Forelimb muscle (tissue), 1 donor: ENCODE data around the gene GLIS2. TPM values are rescaled to one million over a fixed set of nuclear protein-coding genes. Genes with fewer than 3 reads are reported as not detected.
A peak's percentile ranks its signal among the peaks of the same experiment; 100 is the strongest.

Experiments used
- DNase-seq: peaks from one replicate; pipeline ENCODE4 v3.0.0-alpha.2; 2013; ENCODE audit warnings: low read depth
- polyA plus RNA-seq: library from polyadenylated mRNA; unstranded; fragments of 120-200 nt; gene quantifications from one replicate; pipeline ENCODE4 v1.2.1, GENCODE V29; 2013; ENCODE audit not compliant: insufficient read length

GLIS2 gene
- polyA plus RNA-seq, result 22.9 TPM

DNA sequence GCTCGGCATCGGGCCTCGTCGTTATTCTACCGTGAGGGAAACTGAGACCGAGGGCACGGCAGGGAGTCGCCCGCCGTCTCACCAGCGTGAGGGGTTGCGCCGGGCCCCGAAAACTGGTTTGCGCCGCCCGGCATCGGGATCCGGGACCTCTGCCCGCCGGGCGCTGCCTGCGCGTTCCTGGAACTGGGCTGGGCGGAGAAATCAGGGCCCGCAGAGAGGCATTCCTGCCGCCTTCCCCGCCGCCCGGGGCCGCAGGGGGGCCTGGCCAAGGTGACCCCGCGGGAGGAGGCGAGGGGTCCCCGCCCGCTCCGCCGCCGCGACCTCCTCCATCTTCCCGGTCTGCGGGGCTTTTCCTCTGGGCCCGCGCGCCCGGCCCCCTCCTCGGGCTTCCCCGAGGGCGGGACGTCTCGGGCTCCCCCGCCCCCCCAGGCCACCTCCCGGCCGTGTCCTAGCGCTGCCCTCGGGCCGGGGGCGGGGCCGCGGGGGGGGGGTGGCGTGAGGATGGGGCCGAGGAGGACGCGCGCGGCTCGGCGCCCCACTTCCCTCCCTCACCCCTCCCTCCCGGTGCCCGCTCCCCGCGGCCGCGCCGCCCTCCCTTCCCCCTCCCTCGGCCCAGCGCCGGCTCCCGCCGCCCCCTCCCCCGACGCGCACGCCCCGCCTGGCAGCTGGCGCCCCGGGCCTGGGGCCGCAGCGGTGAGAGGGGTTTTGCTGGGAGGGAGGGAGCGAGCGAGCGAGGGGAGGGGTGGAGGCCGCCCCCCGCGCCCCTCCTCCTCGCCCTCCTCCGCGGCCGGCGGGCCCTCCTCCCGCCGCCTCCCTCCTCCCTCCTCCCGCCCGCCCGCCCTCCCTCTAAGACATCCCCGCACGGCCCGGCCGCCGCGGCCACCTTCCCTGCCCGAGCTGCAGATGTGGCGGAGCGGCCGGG is at the start of gene GLIS2:
Gene GLIS2, plus strand, starts transcription at position 882 of the 922 bp plus-strand sequence. CDS start 16,214 bp downstream, outside the sequence.
- no peak for DNase-seq

DNA sequence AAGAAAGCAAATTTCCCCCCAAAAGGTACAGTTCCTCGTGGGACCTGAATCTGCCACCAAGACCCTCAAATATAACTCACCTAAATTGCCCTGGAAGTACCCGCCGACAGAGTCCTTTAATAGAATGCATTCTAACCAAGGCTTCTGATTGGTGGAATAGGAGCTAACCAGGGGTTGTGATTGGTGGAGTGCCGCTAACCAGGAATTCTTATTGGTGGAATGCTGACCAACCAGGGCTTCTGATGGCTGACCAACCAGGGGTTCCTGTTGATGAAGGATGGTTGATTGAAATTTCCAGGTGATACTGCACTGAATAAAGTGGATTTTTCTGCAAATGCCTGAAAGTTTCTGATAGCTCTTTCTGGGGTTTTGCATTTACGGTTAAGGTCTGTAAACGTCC is 49.5 kb upstream of the GLIS2 start:
- DNase-seq, result no peak

GRCh38 chr16:4270091-4270490 is 45.8 kb upstream of the GLIS2 start:
- no peak for DNase-seq

GRCh38 chr16:4270595-4270994 is 45.3 kb upstream of the GLIS2 start:
- no peak for DNase-seq

- DNase-seq, result peak; percentile 77
Measured at GRCh38 chr16:4271176-4272113, 44.4 kb upstream of the GLIS2 start.

DNA sequence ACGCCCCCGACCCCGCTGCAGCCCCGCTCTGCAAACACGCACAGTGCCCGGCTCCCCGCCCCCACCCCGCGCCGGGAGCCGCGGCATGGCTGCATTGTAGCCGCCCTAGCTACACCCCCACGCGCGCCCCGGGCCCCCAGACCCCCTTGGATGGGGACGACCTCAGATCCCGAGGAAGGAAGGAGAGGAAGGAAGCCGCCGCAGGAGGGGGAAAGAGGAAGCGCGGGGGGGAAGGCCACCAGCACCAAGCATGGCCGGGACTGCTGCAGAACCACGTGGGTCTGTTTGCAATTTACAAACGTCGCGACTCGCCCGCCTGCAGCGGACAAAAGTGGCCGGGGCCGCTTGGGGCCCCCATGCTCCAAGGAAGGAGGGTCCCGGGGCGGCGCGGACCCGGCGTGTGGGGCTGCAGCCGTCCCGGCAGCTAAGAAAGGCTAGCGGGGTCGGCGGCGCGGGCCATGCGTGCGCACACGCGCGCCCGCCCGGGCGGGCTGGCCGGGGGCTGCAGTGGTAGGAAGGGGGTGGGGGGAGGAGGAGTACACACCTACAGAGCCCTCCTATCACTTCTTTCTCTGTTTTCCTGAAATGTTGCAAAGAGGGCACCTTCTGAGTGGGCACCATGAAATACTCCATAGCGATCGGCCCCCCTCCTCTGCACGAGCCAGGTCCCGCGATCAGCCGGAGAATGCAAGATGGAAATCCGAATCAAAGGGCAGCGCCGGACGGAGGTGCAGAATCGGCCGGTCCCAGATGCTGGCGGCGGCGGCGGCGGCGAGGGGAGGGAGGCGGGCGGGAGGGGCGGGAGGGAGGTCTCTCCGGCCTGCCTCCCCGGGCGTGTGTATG is 43.5 kb upstream of the GLIS2 start:
- DNase-seq, result no peak

DNA sequence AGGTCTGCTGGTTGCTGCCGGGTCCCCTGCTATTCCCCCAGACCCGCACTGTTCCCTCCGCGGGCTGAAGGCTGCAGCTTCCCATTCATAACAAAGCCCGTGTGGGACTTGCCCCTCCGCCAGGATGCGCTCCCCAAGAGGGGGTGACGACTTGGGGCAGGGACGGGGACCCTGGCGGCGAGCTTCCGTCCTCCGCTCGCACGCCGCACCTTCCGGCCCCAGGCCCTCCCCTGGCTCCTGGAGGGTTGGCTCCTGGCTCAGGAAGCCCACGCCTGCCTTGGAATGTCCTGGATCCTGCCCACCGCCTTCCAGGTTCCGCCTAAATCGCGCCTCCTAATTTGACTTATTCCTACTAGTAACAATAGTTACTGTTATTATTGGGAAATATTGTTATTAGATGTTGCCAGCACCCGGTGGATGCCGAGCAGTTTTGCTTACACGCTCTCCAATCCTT is 42.0 kb upstream of the GLIS2 start:
- no peak for DNase-seq

DNA sequence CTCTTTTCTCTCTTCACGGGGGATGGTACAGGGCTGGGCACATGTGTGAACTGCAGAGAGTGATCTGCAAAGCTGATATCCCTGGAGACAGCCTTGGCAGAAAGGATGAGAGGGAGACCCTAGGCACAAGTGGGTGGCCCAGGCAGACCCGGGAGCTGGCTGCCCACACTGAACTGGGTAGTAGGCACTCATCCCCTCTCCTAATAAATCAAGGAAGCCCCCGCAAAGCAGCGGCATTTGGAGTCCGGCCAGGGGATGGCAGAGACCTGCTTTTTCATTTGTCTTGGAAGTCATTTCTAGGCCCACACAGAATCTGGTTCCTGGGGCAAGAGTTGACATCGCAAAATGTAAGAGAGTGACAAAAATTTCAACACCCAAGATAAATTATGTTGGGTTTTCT is 40.0 kb upstream of the GLIS2 start:
- no peak for DNase-seq

DNA sequence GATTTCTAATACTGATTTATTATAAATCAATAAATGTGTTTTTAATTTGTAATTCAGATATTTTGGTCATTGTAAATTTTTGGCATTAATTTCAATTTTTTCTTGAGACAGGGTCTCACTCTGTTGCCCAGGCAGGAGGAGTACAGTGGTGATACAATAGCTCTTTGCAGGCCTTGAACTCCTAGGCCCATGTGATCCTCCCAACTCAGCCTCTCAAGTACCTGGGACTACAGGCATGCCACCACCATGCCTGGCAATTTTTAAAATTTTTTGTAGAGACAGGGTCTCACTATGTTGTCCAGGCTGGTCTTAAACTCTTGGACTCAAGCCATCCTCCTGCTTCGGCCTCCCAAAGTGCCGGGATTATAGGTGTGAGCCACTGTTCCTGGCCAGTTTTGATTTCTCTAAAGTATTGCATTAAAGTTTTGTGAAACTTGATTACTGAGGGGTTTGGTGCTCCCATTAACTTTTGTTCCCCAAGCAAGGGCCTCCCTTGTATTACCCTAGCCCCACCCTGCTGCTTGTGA is 37.8 kb upstream of the GLIS2 start:
- no peak for DNase-seq

DNA sequence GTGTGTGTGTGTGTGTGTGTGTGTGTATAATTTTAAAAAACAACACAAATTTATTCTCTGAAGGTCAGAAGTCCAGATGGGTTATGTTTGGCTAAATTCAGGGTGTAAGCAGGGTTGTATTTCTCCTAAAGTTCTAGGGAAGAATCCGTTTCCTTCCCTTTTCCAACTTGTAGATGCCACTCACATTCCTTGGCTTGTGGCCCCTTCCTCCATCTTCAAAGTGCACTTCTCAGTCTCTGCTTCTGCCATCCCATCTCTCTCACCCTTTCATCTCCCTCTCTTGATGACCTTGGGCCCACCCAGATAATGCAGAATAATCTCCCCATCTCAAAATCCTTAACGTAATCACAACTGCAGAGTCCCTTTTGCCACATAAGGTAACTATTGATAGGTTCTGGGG is 35.2 kb upstream of the GLIS2 start:
- DNase-seq, result no peak

- no peak for DNase-seq
Measured at GRCh38 chr16:4283441-4283840, 32.4 kb upstream of the GLIS2 start.

DNA sequence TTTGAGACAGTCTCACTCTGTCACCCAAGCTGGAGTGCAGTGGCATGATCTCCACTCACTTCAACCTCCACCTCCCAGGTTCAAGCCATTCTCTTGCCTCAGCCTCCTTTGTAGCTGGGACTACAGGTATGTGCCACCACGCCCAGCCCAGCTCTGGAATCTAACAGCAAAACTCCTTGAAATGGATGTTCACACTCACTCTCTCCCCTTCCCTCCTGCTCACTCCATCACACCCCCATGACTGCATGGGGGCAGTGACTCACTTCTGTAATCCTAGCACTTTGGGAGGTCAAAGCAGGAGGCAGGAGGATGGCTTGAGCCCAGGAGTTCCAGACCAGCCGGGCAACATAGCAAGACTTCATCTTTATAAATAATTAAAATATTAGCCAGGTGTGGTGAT is 31.9 kb upstream of the GLIS2 start:
- DNase-seq, result no peak

GRCh38 chr16:4285167-4285566 is 30.7 kb upstream of the GLIS2 start:
- no peak for DNase-seq

DNA sequence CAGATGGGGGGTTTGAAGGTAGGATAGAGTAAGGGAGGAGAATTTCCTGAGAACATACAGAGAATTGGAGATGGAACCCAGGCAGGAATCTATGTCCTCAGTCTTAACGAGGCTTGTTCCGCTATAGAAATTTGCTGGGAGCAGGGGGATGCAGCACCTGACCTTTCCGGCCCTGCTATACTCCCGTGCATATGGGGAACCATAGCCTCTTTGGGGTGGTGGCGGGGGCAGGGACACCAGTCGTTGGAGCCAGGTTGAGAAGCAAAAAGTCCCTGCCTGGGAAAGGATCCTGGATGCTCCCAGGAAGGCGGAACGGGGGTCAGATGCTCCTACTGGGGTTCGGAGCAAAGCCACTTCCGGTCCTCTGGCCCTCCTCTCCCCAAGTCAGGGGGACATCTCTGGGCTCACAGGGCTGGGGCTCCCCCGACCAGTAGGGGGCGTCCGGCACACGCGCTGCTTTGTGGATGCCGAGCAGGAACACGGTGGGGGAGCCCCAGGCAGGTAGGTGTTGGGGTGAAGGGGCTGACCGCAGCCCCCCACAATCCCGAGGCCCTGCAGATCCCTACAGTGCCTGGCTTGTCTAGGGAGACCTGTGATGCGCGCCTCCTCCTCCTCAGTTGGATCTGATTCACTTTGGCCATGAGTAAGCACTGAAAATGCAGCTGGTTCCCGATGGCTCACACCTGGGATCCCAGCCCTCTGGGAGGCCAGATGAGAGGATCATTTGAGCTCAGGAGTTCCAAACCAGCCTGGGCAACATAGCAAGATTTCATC is 27.5 kb upstream of the GLIS2 start:
- no peak for DNase-seq

- no peak for DNase-seq
Measured at GRCh38 chr16:4290236-4290830, 25.5 kb upstream of the GLIS2 start.

DNA sequence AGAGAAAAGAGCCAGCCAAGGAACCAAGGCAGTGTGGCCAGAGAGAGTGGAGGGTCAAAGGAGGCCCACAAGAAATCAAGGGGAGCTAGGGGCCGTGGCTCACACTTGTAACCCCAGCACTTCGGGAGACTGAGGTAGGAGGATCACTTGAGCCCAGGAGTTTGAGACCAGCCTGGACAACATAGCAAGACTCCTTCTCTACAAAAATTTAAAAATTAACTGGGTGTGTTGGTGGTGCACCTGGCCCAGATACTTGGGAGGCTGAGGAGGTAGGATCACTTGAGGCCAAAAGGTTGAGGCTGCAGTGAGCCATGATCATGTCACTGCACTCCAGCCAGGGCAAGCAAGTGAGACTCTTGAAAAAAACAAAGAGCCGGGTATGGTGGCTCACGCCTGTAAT is 24.2 kb upstream of the GLIS2 start:
- no peak for DNase-seq

DNA sequence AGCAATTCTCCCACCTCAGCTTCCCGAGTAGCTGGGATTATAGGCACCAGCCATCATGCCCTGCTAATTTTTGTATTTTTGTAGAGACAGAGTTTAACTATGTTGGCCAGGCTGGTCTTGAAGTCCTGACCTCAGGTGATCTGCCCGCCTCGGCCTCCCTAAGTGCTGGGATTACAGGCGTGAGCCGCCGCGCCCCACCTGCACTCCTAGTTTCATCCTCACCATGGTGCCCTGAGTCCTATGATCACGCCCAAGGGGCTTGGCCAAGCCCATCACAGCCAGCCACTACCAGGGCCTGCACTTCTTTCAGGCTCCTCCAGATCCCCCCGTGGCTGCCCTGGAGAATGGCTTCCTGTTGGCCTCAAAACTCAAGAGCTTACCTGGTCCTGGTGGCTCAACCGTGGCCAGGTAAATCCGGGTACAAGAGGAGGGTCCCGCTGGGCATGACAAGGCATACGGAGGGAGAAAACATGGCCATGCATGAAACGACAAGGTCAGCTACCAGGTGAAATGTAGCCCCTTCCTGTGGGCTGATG is 22.6 kb upstream of the GLIS2 start:
- DNase-seq, result no peak

DNA sequence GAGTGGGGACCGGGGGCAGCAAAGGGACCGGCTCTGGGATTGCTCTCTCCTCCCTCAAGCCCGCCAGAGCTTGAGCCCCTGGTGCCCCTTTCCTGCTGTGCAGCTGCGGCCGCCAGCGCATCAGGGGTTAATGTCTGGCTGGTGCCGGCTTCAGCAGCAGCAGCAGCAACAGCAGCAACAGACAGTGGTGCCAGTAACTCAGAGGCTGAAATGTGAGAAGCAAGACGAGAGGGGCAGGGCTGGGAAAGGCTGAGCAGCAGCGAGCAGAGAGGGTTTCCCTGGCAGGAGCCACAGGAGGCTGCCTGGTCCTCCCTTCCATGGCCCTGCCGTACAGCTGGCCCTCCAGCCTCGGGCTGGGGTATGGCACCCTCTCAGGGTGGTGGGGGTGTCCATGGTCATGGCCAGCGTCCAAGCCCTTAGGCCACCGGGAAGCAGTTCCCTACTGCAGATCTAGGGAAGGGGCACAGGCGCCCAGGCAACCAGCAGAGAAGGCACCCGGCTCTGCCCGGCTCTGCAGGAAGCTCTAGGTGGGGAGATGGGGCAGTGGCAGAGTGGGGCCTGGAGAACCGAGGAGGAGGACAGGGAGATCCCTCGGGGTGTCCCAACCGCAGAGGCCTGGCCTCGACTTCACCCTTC is 21.9 kb upstream of the GLIS2 start:
- DNase-seq, result no peak

DNA sequence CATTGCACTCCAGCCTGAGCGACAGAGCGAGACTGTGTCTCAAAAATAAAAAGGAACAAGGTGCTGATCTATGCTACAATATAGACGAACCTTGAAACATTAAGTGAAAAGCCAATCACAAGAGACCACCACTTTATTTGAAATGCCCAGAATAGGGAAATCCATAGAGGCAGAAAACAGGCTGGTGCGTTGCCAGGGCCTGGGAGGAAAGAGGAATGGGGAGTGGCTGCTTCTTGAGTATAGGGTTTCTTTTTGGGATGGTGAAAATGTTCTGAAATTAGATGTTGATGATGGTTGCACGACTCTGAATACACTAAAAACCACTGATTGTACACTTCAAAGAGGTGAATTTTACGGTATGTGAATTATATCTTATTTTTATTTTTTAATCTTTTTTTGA is 20.3 kb upstream of the GLIS2 start:
- DNase-seq, result no peak
